HL-60 (cell line): ENCODE data around the gene CTNS.

Experiments
- GABPA ChIP-seq: IDR thresholded peaks from 2 replicates; pipeline ENCODE4 v1.6.1; 2012; ENCODE audit warnings: low read depth
- POLR2AphosphoS5 ChIP-seq: IDR thresholded peaks from 2 replicates; pipeline ENCODE4 v1.6.1; 2012; ENCODE audit warnings: low read depth
- TF ChIP-seq, protein P1 (sequence below): IDR thresholded peaks from one replicate; pipeline ENCODE4 v1.5.1; 2011; ENCODE audit warnings: low read length, control low read depth, inconsistent platforms; ENCODE audit not compliant: insufficient read depth

- TF ChIP-seq, protein P1, sequence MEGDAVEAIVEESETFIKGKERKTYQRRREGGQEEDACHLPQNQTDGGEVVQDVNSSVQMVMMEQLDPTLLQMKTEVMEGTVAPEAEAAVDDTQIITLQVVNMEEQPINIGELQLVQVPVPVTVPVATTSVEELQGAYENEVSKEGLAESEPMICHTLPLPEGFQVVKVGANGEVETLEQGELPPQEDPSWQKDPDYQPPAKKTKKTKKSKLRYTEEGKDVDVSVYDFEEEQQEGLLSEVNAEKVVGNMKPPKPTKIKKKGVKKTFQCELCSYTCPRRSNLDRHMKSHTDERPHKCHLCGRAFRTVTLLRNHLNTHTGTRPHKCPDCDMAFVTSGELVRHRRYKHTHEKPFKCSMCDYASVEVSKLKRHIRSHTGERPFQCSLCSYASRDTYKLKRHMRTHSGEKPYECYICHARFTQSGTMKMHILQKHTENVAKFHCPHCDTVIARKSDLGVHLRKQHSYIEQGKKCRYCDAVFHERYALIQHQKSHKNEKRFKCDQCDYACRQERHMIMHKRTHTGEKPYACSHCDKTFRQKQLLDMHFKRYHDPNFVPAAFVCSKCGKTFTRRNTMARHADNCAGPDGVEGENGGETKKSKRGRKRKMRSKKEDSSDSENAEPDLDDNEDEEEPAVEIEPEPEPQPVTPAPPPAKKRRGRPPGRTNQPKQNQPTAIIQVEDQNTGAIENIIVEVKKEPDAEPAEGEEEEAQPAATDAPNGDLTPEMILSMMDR: no peak
- TF ChIP-seq POLR2AphosphoS5 (no peak), GABPA (no peak)
Measured at GRCh38 chr17:3603870-3604259, 32.7 kb upstream of the CTNS start.
